ENCODE measurements around the gene MTHFD1L.

Gene MTHFD1L

GRCh38 chr6:150894191-150894744 lies 28.8 kb downstream of the MTHFD1L start:
- TF ChIP-seq ZNF70 (CRISPR knock-in tag; IDR thresholded peaks at IDR 0.05) (no peak), RARB (CRISPR knock-in tag; IDR thresholded peaks at IDR 0.05) (no peak), TCF4 (CRISPR knock-in tag; IDR thresholded peaks at IDR 0.05; ENCODE audit: borderline replicate concordance) (no peak), ZNF8 (CRISPR knock-in tag; IDR thresholded peaks at IDR 0.05) (no peak), ZC3H10 (CRISPR knock-in tag; IDR thresholded peaks at IDR 0.05) (no peak), CSDC2 (CRISPR knock-in tag; IDR thresholded peaks at IDR 0.05) (no peak), ZFP3 (CRISPR knock-in tag; IDR thresholded peaks at IDR 0.05) (no peak), ARNTL (CRISPR knock-in tag; IDR thresholded peaks at IDR 0.05; ENCODE audit: borderline replicate concordance, low read depth) (no peak), ZNF565 (CRISPR knock-in tag; conservative IDR thresholded peaks at IDR 0.05; ENCODE audit: low read depth) (no peak), PPARA (CRISPR knock-in tag; IDR thresholded peaks at IDR 0.05; ENCODE audit: borderline replicate concordance) (no peak), GLIS3 (CRISPR knock-in tag; IDR thresholded peaks at IDR 0.05) (no peak), POU6F1 (CRISPR knock-in tag; IDR thresholded peaks at IDR 0.05; ENCODE audit: borderline replicate concordance, low read depth) (no peak), ESRRG (CRISPR knock-in tag; IDR thresholded peaks at IDR 0.05) (no peak), ISL1 (CRISPR knock-in tag; IDR thresholded peaks at IDR 0.05) (no peak), BACH2 (CRISPR knock-in tag; IDR thresholded peaks at IDR 0.05; ENCODE audit: borderline replicate concordance) (no peak)
- TF ChIP-seq, protein P1, sequence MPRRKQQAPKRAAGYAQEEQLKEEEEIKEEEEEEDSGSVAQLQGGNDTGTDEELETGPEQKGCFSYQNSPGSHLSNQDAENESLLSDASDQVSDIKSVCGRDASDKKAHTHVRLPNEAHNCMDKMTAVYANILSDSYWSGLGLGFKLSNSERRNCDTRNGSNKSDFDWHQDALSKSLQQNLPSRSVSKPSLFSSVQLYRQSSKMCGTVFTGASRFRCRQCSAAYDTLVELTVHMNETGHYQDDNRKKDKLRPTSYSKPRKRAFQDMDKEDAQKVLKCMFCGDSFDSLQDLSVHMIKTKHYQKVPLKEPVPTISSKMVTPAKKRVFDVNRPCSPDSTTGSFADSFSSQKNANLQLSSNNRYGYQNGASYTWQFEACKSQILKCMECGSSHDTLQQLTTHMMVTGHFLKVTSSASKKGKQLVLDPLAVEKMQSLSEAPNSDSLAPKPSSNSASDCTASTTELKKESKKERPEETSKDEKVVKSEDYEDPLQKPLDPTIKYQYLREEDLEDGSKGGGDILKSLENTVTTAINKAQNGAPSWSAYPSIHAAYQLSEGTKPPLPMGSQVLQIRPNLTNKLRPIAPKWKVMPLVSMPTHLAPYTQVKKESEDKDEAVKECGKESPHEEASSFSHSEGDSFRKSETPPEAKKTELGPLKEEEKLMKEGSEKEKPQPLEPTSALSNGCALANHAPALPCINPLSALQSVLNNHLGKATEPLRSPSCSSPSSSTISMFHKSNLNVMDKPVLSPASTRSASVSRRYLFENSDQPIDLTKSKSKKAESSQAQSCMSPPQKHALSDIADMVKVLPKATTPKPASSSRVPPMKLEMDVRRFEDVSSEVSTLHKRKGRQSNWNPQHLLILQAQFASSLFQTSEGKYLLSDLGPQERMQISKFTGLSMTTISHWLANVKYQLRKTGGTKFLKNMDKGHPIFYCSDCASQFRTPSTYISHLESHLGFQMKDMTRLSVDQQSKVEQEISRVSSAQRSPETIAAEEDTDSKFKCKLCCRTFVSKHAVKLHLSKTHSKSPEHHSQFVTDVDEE (CRISPR knock-in tag; IDR thresholded peaks at IDR 0.05): no peak
- TF ChIP-seq, protein P2, sequence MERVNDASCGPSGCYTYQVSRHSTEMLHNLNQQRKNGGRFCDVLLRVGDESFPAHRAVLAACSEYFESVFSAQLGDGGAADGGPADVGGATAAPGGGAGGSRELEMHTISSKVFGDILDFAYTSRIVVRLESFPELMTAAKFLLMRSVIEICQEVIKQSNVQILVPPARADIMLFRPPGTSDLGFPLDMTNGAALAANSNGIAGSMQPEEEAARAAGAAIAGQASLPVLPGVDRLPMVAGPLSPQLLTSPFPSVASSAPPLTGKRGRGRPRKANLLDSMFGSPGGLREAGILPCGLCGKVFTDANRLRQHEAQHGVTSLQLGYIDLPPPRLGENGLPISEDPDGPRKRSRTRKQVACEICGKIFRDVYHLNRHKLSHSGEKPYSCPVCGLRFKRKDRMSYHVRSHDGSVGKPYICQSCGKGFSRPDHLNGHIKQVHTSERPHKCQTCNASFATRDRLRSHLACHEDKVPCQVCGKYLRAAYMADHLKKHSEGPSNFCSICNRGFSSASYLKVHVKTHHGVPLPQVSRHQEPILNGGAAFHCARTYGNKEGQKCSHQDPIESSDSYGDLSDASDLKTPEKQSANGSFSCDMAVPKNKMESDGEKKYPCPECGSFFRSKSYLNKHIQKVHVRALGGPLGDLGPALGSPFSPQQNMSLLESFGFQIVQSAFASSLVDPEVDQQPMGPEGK (CRISPR knock-in tag; IDR thresholded peaks at IDR 0.05; ENCODE audit: borderline replicate concordance): no peak
- ATAC-seq: no peak; the same call in 2 of the 3 replicates

DNA sequence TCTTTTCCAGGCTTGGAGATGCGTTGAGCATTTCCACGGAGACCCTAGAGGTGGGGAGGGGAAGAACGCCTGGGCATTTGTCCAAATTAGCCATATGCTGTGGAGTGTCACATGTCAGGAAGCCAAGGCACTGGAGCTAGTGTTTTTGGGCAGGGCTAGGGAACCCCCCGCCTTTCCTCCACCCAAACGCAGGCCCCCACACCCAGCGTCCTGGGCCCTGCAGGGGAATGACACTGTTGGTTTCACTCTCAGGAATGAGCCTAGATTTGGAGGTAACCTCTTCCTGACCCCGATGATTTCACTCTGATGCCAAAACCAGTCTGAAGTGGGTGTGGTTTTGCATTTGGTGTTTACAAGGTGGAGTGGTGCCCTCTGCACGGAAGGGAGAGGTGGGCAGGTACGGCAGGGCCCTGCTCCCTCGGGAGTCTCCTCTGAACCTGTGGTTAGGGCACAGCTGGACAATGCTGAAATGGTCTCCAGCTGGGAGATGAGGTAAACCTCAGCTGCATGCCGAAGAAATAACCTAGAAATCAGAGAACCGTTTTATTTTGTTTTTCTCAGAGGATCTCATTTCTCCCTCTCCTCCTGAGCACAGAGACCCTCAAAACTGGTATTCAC lies 29.5 kb downstream of the MTHFD1L start:
- peak; percentile 51 for ATAC-seq
- TF ChIP-seq ARNTL (CRISPR knock-in tag; IDR thresholded peaks at IDR 0.05; ENCODE audit: borderline replicate concordance, low read depth) (no peak), GLIS3 (CRISPR knock-in tag; IDR thresholded peaks at IDR 0.05) (no peak), ZNF70 (CRISPR knock-in tag; IDR thresholded peaks at IDR 0.05) (no peak), POU6F1 (CRISPR knock-in tag; IDR thresholded peaks at IDR 0.05; ENCODE audit: borderline replicate concordance, low read depth) (no peak), ZC3H10 (CRISPR knock-in tag; IDR thresholded peaks at IDR 0.05) (no peak), TOX (CRISPR knock-in tag; IDR thresholded peaks at IDR 0.05; ENCODE audit: borderline replicate concordance) (no peak), ZFP3 (CRISPR knock-in tag; IDR thresholded peaks at IDR 0.05) (no peak), PPARA (CRISPR knock-in tag; IDR thresholded peaks at IDR 0.05; ENCODE audit: borderline replicate concordance) (no peak), SNAI2 (CRISPR knock-in tag; IDR thresholded peaks at IDR 0.05) (peak; percentile 37; the same call in 1 of the 2 replicates), CSRNP3 (CRISPR knock-in tag; IDR thresholded peaks at IDR 0.05) (no peak), RARB (CRISPR knock-in tag; IDR thresholded peaks at IDR 0.05) (no peak), CSDC2 (CRISPR knock-in tag; IDR thresholded peaks at IDR 0.05) (no peak), ISL1 (CRISPR knock-in tag; IDR thresholded peaks at IDR 0.05) (no peak), OSR1 (CRISPR knock-in tag; IDR thresholded peaks at IDR 0.05) (no peak)
- TF ChIP-seq, protein P1 (CRISPR knock-in tag; IDR thresholded peaks at IDR 0.05): no peak
- TF ChIP-seq, protein P2 (CRISPR knock-in tag; IDR thresholded peaks at IDR 0.05; ENCODE audit: borderline replicate concordance): peak; percentile 34; the same call in 1 of the 2 replicates

All from SK-N-SH treated with all-trans-retinoic acid at 6 μM for 48 hours (cell line).